HCT116 (cell line): ENCODE measurements around the gene DOCK1. TPM values are rescaled to one million over a fixed set of nuclear protein-coding genes. Genes with fewer than 3 reads are reported as not detected.

ENCODE experiments used
- ATAC-seq: fragments of 200-7000 bp; cut with Tn5 transposase; 2 replicates; pipeline ENCODE4 v1.9.1; 2020; ENCODE audit warnings: mild to moderate bottlenecking, moderate library complexity
- BruUV-seq: library from RNA; stranded (reverse); fragments of 400-500 nt; replicated peaks from 2 replicates; lab custom pipeline; 2021; lab: Mats Ljungman, UMichigan
- CTCF ChIA-PET: fragments of 300-600 bp; sonication (Branson Sonifier 250); formaldehyde crosslinking; loops from one replicate; lab custom pipeline; 2021; ENCODE audit warnings: antibody characterized with exemption; lab: Charles Lee
- POLR2A ChIA-PET: fragments of 300-600, 350-600 bp; sonication (Branson Sonifier 250); formaldehyde crosslinking; loops from one replicate; lab custom pipeline; 2021; ENCODE audit warnings: antibody characterized with exemption; lab: Charles Lee
- RAD21 ChIA-PET, 2 experiments: fragments of 300-600 bp; sonication (Branson Sonifier 250); formaldehyde crosslinking; loops; one replicate each; lab custom pipeline; 2023; ENCODE audit warnings: low total read pairs in 2 of 2; ENCODE audit not compliant: uncharacterized antibody in 2 of 2, unreplicated experiment in 2 of 2, low non-redundant PET in 1 of 2; lab: Charles Lee
- DNase-seq: peaks from one replicate; pipeline ENCODE4 v3.0.0-alpha.2; 2010; ENCODE audit warnings: low read depth, low spot score
- H2AFZ ChIP-seq: fragments of 200-600 bp; shearing (Covaris generic), sonication (generic); 2 replicates; pipeline ENCODE4 v1.6.1; 2017; ENCODE audit warnings: low read depth, mixed run types, mixed read lengths, antibody characterized with exemption, low read length; ENCODE audit not compliant: poor library complexity, severe bottlenecking
- H3K27ac ChIP-seq: 2 replicates; pipeline ENCODE4 v1.5.1; 2012; ENCODE audit warnings: low read depth, low read length
- H3K27me3 ChIP-seq: fragments of 200-600 bp; sonication (generic); 2 replicates; pipeline ENCODE4 v1.6.1; 2016; ENCODE audit warnings: mixed run types, low read length, mixed read lengths; ENCODE audit not compliant: insufficient read depth
- H3K36me3 ChIP-seq, 2 experiments: fragments of 200-500 bp in 1 of 2; fragments of 200-600 bp in 1 of 2; sonication (Bioruptor generic) in 1 of 2; sonication (generic) in 1 of 2; 2 replicates each; pipeline versions ENCODE4 v1.5.1 to v1.6.1; 2014 to 2016; ENCODE audit warnings: low read length in 2 of 2, inconsistent platforms in 1 of 2, mixed read lengths in 1 of 2, mixed run types in 1 of 2; ENCODE audit not compliant: insufficient read depth in 2 of 2, control insufficient read depth in 1 of 2
- H3K4me1 ChIP-seq, 2 experiments: fragments of 200-600 bp in 1 of 2; sonication (generic) in 1 of 2; 2 replicates each; pipeline versions ENCODE4 v1.5.1 to v1.6.1; 2012 to 2017; ENCODE audit warnings: low read length in 2 of 2, inconsistent platforms in 1 of 2, mild to moderate bottlenecking in 1 of 2, mixed read lengths in 1 of 2, mixed run types in 1 of 2, moderate library complexity in 1 of 2; ENCODE audit not compliant: insufficient read depth in 2 of 2, control insufficient read depth in 1 of 2
- H3K4me2 ChIP-seq: fragments of 200-600 bp; sonication (generic); 2 replicates; pipeline ENCODE4 v1.6.1; 2017; ENCODE audit warnings: mixed run types, low read length, mixed read lengths
- H3K4me3 ChIP-seq, 2 experiments: fragments of 200-600 bp in 1 of 2; sonication (generic) in 1 of 2; replicated peaks in 1 of 2; 2 replicates each; pipeline ENCODE4 v1.5.1; 2011 to 2016; ENCODE audit warnings: low read length in 2 of 2, control low read depth in 1 of 2, low read depth in 1 of 2, mild to moderate bottlenecking in 1 of 2, mixed read lengths in 1 of 2, mixed run types in 1 of 2
- H3K79me2 ChIP-seq: fragments of 200-600 bp; sonication (generic); 2 replicates; pipeline ENCODE4 v1.6.1; 2017; ENCODE audit warnings: mild to moderate bottlenecking, mixed run types, low read length, moderate library complexity, mixed read lengths; ENCODE audit not compliant: insufficient read depth
- H3K9ac ChIP-seq: fragments of 200-600 bp; sonication (generic); 2 replicates; pipeline ENCODE4 v1.6.1; 2016; ENCODE audit warnings: low read length, mixed read lengths
- H3K9me2 ChIP-seq: fragments of 200-600 bp; sonication (generic), shearing (Covaris generic); 2 replicates; pipeline ENCODE4 v1.6.1; 2017; ENCODE audit warnings: mixed run types, mild to moderate bottlenecking, moderate library complexity; ENCODE audit not compliant: insufficient read depth
- H3K9me3 ChIP-seq, 2 experiments: fragments of 200-500 bp in 1 of 2; fragments of 200-600 bp in 1 of 2; sonication (Bioruptor generic) in 1 of 2; sonication (generic) in 1 of 2; 2 replicates each; pipeline ENCODE4 v1.6.1; 2014 to 2017; ENCODE audit warnings: low read length in 2 of 2, mixed read lengths in 2 of 2, inconsistent platforms in 1 of 2, low read depth in 1 of 2, mild to moderate bottlenecking in 1 of 2, mixed run types in 1 of 2, moderate library complexity in 1 of 2; ENCODE audit not compliant: control insufficient read depth in 1 of 2, insufficient read depth in 1 of 2
- H4K20me1 ChIP-seq: fragments of 200-600 bp; sonication (generic), shearing (Covaris generic); 2 replicates; pipeline ENCODE4 v1.6.1; 2017; ENCODE audit warnings: mixed run types, mild to moderate bottlenecking, moderate library complexity; ENCODE audit not compliant: insufficient read depth
- ATF3 ChIP-seq: IDR thresholded peaks from 2 replicates; pipeline ENCODE4 v1.6.1; 2012
- CBX3 ChIP-seq: IDR thresholded peaks from 2 replicates; pipeline ENCODE4 v1.6.1; 2012; ENCODE audit warnings: low read depth
- CEBPB ChIP-seq: IDR thresholded peaks from 2 replicates; pipeline ENCODE4 v1.6.1; 2012; ENCODE audit warnings: low read depth
- EGR1 ChIP-seq: IDR thresholded peaks from 2 replicates; pipeline ENCODE4 v1.6.1; 2012; ENCODE audit warnings: low read depth
- ELF1 ChIP-seq: IDR thresholded peaks from 2 replicates; pipeline ENCODE4 v1.6.1; 2012; ENCODE audit warnings: low read depth, borderline replicate concordance
- EZH2phosphoT487 ChIP-seq: fragments of 200-600 bp; IDR thresholded peaks from 2 replicates; pipeline ENCODE4 v1.6.1; 2018; ENCODE audit warnings: antibody characterized with exemption, borderline replicate concordance
- JUND ChIP-seq: IDR thresholded peaks from 2 replicates; pipeline ENCODE4 v1.6.1; 2012
- POLR2A ChIP-seq: IDR thresholded peaks from 2 replicates; pipeline ENCODE4 v1.7.0; 2011; ENCODE audit warnings: borderline replicate concordance; ENCODE audit not compliant: insufficient read depth, insufficient read length; ENCODE audit errors: extremely low read depth
- POLR2AphosphoS5 ChIP-seq: IDR thresholded peaks from 2 replicates; pipeline ENCODE4 v1.6.1; 2011; ENCODE audit warnings: mild to moderate bottlenecking, low read depth, low read length, moderate library complexity
- SIN3A ChIP-seq: IDR thresholded peaks from 2 replicates; pipeline ENCODE4 v1.6.1; 2012; ENCODE audit warnings: low read depth
- SP1 ChIP-seq: IDR thresholded peaks from 2 replicates; pipeline ENCODE4 v1.6.1; 2012; ENCODE audit warnings: low read depth
- SRF ChIP-seq: IDR thresholded peaks from 2 replicates; pipeline ENCODE4 v1.6.1; 2012; ENCODE audit warnings: low read depth
- TCF7L2 ChIP-seq: IDR thresholded peaks from 2 replicates; pipeline ENCODE4 v1.7.0; 2011; ENCODE audit warnings: borderline replicate concordance, inconsistent platforms; ENCODE audit not compliant: insufficient read depth, insufficient read length; ENCODE audit errors: extremely low read depth
- YY1 ChIP-seq: IDR thresholded peaks from 2 replicates; pipeline ENCODE4 v1.6.1; 2011; ENCODE audit warnings: low read length, low read depth, moderate library complexity, mild to moderate bottlenecking; ENCODE audit not compliant: insufficient replicate concordance; ENCODE audit errors: extremely low read depth
- ZFX ChIP-seq: fragments of 450-650 bp; IDR thresholded peaks from 2 replicates; pipeline ENCODE4 v1.6.1; 2017
- intact Hi-C: fragments of 100-400 bp; cut with micrococcal nuclease; formaldehyde crosslinking; loops from 2 replicates; pipeline ENCODE4 v1.10.0; 2022
- total RNA-seq: library from RNA; stranded (reverse); gene quantifications from one replicate; pipeline ENCODE4 v1.2.1, GENCODE V29; 2021; ENCODE audit not compliant: unreplicated experiment
- TF ChIP-seq, protein P1 (sequence below): IDR thresholded peaks from 2 replicates; pipeline ENCODE4 v1.6.1; 2012
- TF ChIP-seq, protein P2 (sequence below), 3 experiments: fragments of 200-600 bp in 1 of 3; sonication (generic) in 1 of 3; IDR thresholded peaks in 2 of 3; conservative IDR thresholded peaks in 1 of 3; 2 replicates each; pipeline ENCODE4 v1.5.1; 2012 to 2017; ENCODE audit warnings: low read depth in 2 of 3, low read length in 2 of 3, antibody characterized with exemption in 1 of 3, borderline replicate concordance in 1 of 3, control low read depth in 1 of 3, mild to moderate bottlenecking in 1 of 3, mixed read lengths in 1 of 3, mixed run types in 1 of 3, moderate library complexity in 1 of 3; ENCODE audit not compliant: insufficient read depth in 1 of 3

The DOCK1 gene
- total RNA-seq, 1 experiment from 2014 or later, result 46.5 TPM

DNA sequence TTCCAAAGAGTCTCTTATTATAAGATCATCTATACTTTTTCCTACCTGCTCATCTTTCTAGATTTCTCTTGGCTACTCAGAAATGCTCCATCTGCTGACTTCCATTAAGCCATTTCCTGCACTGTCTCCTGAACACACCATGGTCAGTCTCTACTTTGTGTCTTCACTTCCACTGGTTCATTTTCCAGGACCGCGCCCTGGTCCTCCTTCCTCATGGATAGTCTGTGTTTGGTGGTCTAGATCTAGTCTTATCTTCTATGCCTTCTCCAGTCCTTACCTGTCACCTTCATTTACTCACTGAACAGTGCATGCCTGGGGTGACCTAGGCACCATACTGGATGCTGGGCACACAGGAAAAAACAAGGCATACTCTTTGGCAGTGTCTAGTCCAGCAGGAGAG, 279.4 kb downstream of the DOCK1 start:
- Histone ChIP-seq H3K9ac (no peak overlapping the region), H3K4me1 (no peaks in the 10 kb centered on the region), H3K79me2 (no peaks in the 10 kb centered on the region), H3K27ac (no peak overlapping the region), H3K9me3 (no peaks in the 10 kb centered on the region), H3K4me2 (no peak overlapping the region), H3K9me2 (no peaks in the 10 kb centered on the region), H3K36me3 (no peaks in the 10 kb centered on the region), H4K20me1 (no peaks in the 10 kb centered on the region), H2AFZ (no peak overlapping the region), H3K27me3 (no peaks in the 10 kb centered on the region), H3K4me3 (no peak overlapping the region)
- no TSS peak for BruUV-seq
- ChIA-PET POLR2A (no interaction called here), CTCF (no interaction called here), RAD21 (no interaction called here)
- no peak for ATAC-seq
- intact Hi-C loops, result no loop called here
- TF ChIP-seq CBX3 (no peak), SRF (no peak), ZFX (no peak), ELF1 (no peak), SP1 (no peak), YY1 (no peak), POLR2A (no peak), JUND (no peak), EZH2phosphoT487 (no peak), CEBPB (no peak), EGR1 (no peak), ATF3 (no peak), SIN3A (no peak), TCF7L2 (no peak), POLR2AphosphoS5 (no peak)
- TF ChIP-seq, protein P1, sequence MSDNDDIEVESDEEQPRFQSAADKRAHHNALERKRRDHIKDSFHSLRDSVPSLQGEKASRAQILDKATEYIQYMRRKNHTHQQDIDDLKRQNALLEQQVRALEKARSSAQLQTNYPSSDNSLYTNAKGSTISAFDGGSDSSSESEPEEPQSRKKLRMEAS, result no peak
- TF ChIP-seq, protein P2, sequence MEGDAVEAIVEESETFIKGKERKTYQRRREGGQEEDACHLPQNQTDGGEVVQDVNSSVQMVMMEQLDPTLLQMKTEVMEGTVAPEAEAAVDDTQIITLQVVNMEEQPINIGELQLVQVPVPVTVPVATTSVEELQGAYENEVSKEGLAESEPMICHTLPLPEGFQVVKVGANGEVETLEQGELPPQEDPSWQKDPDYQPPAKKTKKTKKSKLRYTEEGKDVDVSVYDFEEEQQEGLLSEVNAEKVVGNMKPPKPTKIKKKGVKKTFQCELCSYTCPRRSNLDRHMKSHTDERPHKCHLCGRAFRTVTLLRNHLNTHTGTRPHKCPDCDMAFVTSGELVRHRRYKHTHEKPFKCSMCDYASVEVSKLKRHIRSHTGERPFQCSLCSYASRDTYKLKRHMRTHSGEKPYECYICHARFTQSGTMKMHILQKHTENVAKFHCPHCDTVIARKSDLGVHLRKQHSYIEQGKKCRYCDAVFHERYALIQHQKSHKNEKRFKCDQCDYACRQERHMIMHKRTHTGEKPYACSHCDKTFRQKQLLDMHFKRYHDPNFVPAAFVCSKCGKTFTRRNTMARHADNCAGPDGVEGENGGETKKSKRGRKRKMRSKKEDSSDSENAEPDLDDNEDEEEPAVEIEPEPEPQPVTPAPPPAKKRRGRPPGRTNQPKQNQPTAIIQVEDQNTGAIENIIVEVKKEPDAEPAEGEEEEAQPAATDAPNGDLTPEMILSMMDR (IDR thresholded peaks at IDR 0.05 in 2 of 3, conservative IDR thresholded peaks at IDR 0.05 in 1 of 3; ENCODE audit: borderline replicate concordance in 1 of 3, insufficient read depth in 1 of 3, low read depth in 2 of 3, low read length in 2 of 3), result no peak
- no peak for DNase-seq
